NCI-H146 treated with DMSO at 0.1 percent for 48 hours (cell line): ENCODE results near the gene PLXNB1.
"Not testable (repeated sequence)": the region's sequence is repeated elsewhere in the genome, so short reads cannot be mapped to it uniquely, and the experiment has no call there.

Source experiments
- DNase-seq: peaks from one replicate; lab custom pipeline; 2025; ENCODE audit not compliant: unreplicated experiment; lab: John Stamatoyannopoulos, UW

Gene PLXNB1

GRCh38 chr3:48429960-48430707 is at the start of gene PLXNB1:
PLXNB1 (minus strand) TSS chr3:48430086; CDS start chr3:48424611, 5,475 bp downstream.
- DNase-seq: peak; percentile 67

GRCh38 chr3:48478626-48479555 is 49.0 kb upstream of the PLXNB1 start:
- DNase-seq: no peak

GRCh38 chr3:48477959-48478520 is 48.2 kb upstream of the PLXNB1 start:
- DNase-seq: no peak

GRCh38 chr3:48476426-48477053 is 46.7 kb upstream of the PLXNB1 start:
- DNase-seq: peak; percentile 67

GRCh38 chr3:48475188-48475587 is 45.3 kb upstream of the PLXNB1 start:
- DNase-seq: no peak

GRCh38 chr3:48474619-48475018 is 44.7 kb upstream of the PLXNB1 start:
- no peak for DNase-seq

GRCh38 chr3:48474031-48474430 is 44.1 kb upstream of the PLXNB1 start:
- not testable (repeated sequence) for DNase-seq

- no peak for DNase-seq
Observed at GRCh38 chr3:48473617-48473952, 43.7 kb upstream of the PLXNB1 start.

GRCh38 chr3:48472923-48473616 is 43.2 kb upstream of the PLXNB1 start:
- peak; percentile 88 for DNase-seq

GRCh38 chr3:48472673-48472922 is 42.7 kb upstream of the PLXNB1 start:
- DNase-seq: no peak

GRCh38 chr3:48470286-48470685 is 40.4 kb upstream of the PLXNB1 start:
- no peak for DNase-seq

GRCh38 chr3:48469046-48469915 is 39.4 kb upstream of the PLXNB1 start:
- no peak for DNase-seq

GRCh38 chr3:48468329-48468731 is 38.4 kb upstream of the PLXNB1 start:
- no peak for DNase-seq

GRCh38 chr3:48467473-48468267 is 37.8 kb upstream of the PLXNB1 start:
- DNase-seq: no peak

GRCh38 chr3:48467110-48467454 is 37.2 kb upstream of the PLXNB1 start:
- no peak for DNase-seq

- no peak for DNase-seq
Observed at GRCh38 chr3:48466386-48467109, 36.7 kb upstream of the PLXNB1 start.

- peak; percentile 89 for DNase-seq
Observed at GRCh38 chr3:48465531-48466378, 35.9 kb upstream of the PLXNB1 start.

- no peak for DNase-seq
Observed at GRCh38 chr3:48465237-48465530, 35.3 kb upstream of the PLXNB1 start.
